Superior temporal gyrus (tissue), 1 donor: ENCODE data around the gene MRGPRD.
"Not testable (repeated sequence)": the region's sequence is repeated elsewhere in the genome, so short reads cannot be mapped to it uniquely, and the experiment has no call there.

Source experiments
- DNase-seq: peaks from one replicate; pipeline ENCODE4 v3.0.0-alpha.2; 2016; ENCODE audit errors: extremely low spot score

Gene MRGPRD

DNA sequence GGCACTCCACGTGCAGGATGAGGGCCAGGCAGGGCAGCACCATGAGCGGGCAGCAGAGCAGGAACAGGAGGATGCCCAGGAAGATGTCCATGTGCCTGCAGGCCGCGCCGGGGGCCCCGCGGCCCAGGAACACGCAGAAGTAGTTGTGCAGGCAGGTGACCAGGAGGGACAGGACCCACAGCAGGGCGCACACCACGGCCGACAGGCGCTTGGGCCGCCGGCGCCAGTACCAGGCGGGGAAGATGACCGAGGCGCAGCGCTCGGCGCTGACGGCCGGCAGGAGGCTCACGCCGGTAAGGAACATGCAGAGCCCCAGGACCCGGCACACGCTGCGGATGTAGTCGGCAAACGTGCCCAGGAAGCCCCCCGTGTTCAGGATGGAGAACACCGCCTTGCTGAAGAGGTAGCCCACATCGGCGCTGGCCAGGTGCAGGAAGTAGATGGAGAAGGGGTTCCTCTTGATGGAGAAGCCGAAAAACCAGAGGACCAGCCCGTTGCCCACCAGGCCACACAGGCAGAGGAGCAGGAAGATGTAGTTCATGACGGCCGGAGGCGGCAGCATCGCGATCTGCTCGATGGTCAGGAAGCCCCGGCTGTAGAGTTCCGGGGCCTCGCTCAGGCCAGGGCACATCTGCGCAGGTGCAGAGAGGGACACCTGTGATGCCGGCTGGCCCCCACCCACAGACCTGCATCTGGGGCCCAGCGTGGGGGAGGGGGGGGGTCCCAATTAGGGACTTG lies 25.0 kb upstream of the MRGPRD start:
- no peak for DNase-seq

DNA sequence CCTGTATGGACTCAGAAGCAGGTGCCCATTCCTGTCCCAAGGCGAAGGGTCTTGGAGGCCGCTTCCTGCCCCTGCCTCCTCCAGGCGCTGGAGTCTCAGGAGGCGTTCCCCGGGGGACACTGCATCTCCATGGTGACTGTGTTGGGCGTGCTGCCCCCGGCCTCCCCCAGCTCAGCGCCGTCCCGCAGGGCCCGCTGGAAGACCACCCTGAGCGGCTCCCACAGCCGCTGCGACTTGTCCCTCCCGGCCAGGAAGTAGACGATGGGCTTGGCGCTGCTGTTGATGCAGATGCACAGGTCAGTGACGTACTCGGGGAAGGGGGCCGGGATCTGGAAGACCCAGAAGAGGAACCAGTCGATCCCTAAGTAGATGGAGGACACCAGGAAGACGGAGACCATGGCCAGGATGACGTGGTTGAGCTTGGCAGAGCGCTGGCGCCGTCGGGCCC lies 24.4 kb upstream of the MRGPRD start:
- no peak for DNase-seq

DNA sequence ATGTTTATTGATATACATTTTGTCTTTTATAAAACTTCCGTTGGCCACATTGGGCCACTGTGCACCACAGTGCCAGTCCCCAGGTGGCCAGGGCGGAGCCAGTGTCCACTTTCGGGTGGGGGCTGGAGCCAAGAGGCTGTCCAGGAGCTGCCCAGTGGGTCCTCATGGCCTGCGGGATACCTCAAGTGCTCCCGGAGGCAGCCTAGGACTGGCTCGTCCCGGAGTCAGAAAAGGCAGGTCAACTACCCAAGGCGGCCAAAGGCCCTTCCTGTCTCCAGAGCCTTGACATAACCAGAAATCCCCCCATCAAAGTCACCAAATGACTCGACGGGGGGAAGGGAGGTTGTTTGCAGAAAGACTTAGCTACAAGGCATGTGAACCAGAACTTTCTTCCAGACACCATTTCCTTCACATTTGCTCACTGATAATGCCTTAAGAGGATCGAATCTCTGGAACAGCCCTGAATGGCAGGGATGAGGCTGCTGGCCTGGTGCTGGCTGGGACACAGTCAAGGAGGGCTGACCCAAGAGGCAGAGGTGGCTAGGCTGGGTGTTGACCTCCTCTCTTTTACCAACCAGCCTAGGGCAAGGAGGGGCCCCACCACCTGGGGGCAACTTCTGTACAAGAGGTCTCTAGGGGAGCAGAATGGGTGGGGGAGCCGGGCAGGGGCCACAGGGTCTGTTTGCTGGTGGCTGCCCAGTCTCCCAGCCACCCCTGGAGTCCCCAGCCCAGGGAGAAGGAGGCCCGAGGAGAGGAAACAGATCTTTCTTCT lies 23.8 kb upstream of the MRGPRD start:
- DNase-seq: no peak

GRCh38 chr11:69003866-69004367 lies 23.1 kb upstream of the MRGPRD start:
- no peak for DNase-seq

GRCh38 chr11:69003301-69003865 lies 22.6 kb upstream of the MRGPRD start:
- DNase-seq: no peak

DNA sequence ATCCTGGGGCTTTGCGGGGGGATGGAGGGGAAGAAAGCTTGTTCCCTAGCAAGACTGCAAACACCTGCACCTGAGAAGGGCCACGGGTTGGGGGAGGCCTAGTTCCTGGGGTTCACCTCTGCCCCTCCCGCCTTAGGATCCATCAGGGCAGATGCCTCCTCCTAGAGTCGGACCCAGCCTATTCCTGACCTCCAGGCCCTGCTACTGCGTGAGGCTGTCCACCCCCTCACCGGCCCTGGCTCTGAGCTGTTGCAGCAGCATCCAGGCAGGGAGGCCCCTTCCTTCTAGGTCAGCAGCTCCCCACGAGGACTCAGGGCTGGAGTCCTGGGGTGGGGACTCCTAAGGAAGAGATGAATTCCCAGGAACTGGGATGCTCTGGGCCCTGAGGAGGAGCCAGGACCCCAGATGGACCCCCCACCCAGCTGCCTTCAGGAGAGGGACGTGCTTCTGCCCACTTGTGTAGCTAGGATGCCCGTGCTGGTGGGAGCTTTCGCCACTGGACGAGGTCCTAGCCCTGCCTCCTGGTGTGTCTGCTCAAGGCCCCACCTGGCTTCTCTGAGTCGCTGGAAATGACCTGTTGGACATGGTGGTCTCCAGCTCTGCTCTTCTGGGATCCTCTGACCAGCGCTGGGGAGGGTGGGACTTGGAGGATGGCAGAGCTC lies 21.9 kb upstream of the MRGPRD start:
- no peak for DNase-seq

- DNase-seq: no peak
Measured at GRCh38 chr11:69002110-69002569, 21.4 kb upstream of the MRGPRD start.

- DNase-seq: no peak
Measured at GRCh38 chr11:69001243-69002081, 20.7 kb upstream of the MRGPRD start.

DNA sequence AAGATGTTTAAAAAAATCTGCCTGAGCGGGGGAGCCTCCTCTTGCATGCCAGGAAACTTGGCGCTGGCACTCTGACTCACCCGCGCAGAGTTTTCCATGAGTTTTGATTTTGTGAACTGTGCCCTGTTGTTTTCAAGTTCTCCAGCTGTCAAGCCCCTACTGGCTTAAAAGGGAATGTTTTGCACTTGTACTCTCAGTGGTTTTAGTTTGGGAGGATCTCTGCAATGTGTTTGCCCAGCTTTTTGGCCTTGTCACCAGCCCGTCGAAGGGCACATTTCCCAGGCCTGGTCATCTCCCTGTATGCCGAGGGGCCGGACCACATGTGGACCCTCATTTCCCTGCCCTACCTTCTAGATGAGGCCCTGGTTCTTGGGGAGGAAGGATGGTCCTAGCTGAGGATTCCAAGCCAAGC lies 20.1 kb upstream of the MRGPRD start:
- DNase-seq: no peak

DNA sequence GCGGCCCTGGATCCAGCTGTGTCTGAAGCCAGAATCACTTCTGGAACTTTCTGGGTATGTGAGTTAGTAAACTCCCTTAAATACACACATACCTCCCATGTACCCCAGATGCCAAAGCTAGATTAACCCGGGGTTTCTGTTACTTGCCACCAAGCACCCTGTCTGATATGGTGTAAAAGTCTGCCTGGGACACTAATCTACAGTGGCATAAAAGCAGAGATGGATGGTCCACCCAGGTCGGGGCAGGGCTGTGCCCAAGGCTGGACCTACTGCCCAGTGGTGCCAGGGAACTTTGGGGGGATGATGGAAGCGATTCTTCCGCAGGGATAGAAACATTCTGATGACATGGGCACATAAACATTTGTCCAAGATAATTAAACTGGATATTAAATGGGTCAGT lies 19.6 kb upstream of the MRGPRD start:
- DNase-seq: no peak

GRCh38 chr11:68999748-69000355 lies 19.1 kb upstream of the MRGPRD start:
- DNase-seq: not testable (repeated sequence)

GRCh38 chr11:68999093-68999747 lies 18.4 kb upstream of the MRGPRD start:
- DNase-seq: no peak

DNA sequence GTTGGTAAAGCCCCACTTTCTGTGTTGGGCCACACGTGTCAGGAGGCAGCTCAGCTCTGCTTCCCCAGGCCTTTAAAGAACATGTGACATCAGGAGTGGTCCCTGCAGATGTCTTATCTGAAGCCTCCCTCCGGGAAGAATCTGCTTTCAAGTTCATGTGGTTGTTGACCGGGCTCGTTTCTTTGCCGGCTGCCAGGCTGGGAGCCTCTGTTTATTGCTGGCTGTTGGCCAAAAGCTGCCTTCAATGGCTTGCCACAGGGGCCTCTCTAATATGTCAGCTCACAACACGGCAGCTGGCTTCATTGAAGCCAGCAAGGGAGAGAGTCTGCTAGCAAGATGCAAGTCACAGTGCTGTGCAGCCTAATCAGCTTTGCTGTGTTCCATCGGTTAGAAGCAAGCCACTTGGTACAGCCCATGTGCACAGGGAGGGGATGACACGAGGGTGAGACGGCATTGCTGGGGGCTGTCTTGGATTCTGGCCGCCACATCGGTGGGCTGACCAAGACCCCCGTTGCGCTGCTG lies 17.7 kb upstream of the MRGPRD start:
- peak; percentile 25 for DNase-seq

- no peak for DNase-seq
Measured at GRCh38 chr11:68997995-68998348, 17.2 kb upstream of the MRGPRD start.

DNA sequence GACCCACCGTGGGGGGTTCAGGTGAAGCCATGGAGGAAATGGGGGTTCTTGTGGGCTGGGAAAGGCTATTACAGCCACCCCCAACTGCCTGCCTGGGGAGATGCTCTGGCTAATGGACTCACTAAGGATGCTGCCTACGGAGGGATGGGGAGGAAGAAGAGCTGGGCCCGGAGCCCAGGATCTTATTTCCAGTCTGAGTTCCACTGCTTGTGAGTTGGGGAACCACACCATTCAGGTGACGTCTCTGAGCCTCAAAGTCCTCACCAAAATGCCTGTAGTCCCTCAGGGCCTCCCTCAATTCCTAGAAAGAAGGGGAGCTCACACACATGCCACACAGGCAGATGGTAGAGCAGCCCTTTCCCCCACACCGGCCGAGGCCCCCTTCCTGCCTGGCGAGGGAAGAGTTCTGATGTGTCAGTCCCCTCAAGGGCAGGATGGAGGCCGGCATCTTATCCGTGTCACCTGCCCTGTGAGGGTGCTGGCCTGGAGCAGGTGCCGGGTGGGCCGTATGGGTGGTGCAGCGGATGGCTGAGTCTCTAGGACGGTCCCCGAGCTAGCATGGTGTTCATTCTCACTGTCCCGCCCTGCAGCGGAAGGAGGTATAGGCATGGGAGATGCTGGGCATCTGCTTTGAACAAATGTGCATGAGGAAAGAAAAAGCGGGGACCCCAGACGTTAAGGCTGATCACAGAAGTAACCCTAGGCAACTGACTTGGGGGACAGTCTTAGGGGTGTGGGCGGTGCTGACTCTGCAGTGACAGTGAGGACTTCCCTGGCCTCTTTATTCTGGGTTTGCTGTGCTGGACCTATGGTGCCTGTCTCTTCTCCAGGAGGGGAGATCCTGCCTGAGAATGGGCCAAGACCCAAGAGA lies 16.6 kb upstream of the MRGPRD start:
- DNase-seq: no peak

GRCh38 chr11:68996376-68997123 lies 15.8 kb upstream of the MRGPRD start:
- no peak for DNase-seq

GRCh38 chr11:68994894-68995285 lies 14.1 kb upstream of the MRGPRD start:
- no peak for DNase-seq
